Measurements from ENCODE around the gene ACAA1. TPM values are rescaled to one million over a fixed set of nuclear protein-coding genes. Genes with fewer than 3 reads are reported as not detected.

ACAA1 gene
- total RNA-seq, 1 experiment from 2014 or later: 44.3 TPM

DNA sequence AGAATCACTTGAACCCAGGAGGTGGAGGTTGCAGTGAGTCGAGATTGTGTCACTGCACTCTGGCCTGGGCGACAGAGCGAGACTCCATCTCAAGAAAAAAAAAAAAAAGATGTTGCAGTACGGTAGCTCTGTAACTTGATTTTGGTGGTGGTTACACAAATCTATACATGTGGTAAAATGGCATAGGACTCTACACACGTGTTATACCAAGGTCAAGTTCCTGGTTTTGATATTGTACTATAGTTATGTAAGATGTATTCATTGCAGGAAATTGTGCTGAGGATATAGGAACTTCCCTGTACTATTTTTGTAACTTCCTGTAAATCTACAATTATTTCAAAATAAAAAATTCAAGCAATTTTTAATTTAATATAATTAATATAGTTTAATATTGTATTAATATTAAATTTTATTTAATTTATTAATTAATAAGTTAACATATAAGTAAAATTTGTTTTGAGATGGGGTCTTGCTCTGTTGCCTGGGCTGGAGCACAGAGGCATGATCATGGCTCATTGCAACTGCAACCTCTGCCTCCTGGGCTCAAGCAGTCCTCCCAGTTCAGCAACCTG is 11.5 kb upstream of the ACAA1 start:
- Histone ChIP-seq H3K18ac (ENCODE audit: insufficient read length, low read depth, low read length) (no peak overlapping the region), H3K27ac (ENCODE audit: insufficient read length, low read depth, low read length) (no peak overlapping the region), H4K91ac (ENCODE audit: insufficient read length, low read depth, low read length) (no peak overlapping the region), H2BK12ac (ENCODE audit: insufficient read length, low read depth, low read length) (no peak overlapping the region), H3K27me3 (ENCODE audit: insufficient read depth, low read length) (no peaks in the 10 kb centered on the region), H2BK5ac (ENCODE audit: insufficient read length, low read length) (no peak overlapping the region), H3K23me2 (ENCODE audit: insufficient read length, low read depth, low read length, poor library complexity, severe bottlenecking) (no peaks in the 10 kb centered on the region), H4K20me1 (ENCODE audit: control insufficient read depth, insufficient read depth, insufficient read length) (no peaks in the 10 kb centered on the region), H2BK20ac (ENCODE audit: low read depth, low read length, poor library complexity, severe bottlenecking) (no peak overlapping the region), H2BK120ac (ENCODE audit: low read depth, low read length, poor library complexity, severe bottlenecking) (no peak overlapping the region), H3K79me1 (ENCODE audit: insufficient read depth, low read depth, low read length, poor library complexity, severe bottlenecking) (no peaks in the 10 kb centered on the region), H2AFZ (ENCODE audit: low read length) (no peak overlapping the region), H3K79me2 (ENCODE audit: insufficient read depth, low read length) (no peaks in the 10 kb centered on the region), H4K8ac (replicated peaks; ENCODE audit: insufficient read length, low read depth, low read length) (no peak overlapping the region), H2AK5ac (ENCODE audit: insufficient read length, low read length) (no peak overlapping the region), H2BK15ac (ENCODE audit: low read depth, low read length) (no peak overlapping the region), H4K5ac (ENCODE audit: insufficient read length, low read depth, low read length) (no peak overlapping the region), H3K23ac (ENCODE audit: insufficient read length, low read depth, low read length) (no peak overlapping the region), H3K56ac (ENCODE audit: insufficient read length, low read depth, low read length) (no peak overlapping the region), H3K4ac (ENCODE audit: low read depth, low read length) (no peak overlapping the region), H3K14ac (ENCODE audit: insufficient read depth, low read length) (no peak overlapping the region), H3K4me2 (ENCODE audit: insufficient read depth, insufficient read length, low read length) (no peak overlapping the region), H3K9ac (ENCODE audit: extremely low read depth, insufficient read length, low read length) (no peak overlapping the region), H3T11ph (ENCODE audit: low read length) (no peak overlapping the region), H3K9me3 (ENCODE audit: control insufficient read depth, low read depth, low read length) (no peaks in the 10 kb centered on the region), H3K4me1 (ENCODE audit: insufficient read depth, low read length) (no peaks in the 10 kb centered on the region)
- Mint-ChIP-seq H3K36me3 (ENCODE audit: insufficient read depth in 1 of 3, low read depth in 3 of 3) (peaks cover 0 to 6% (median 2%) of the 10 kb centered on the region in 3 experiments; a peak in 2 of 7 replicates), H3K4me1 (peaks cover 0 to 4% of the 10 kb centered on the region in 2 experiments; a peak in 2 of 4 replicates), H3K4me3 (no peak overlapping the region), H3K9me3 (peaks cover 8 to 11% of the 10 kb centered on the region in 2 experiments; a peak in 4 of 5 replicates), H3K27ac (no peak overlapping the region), H3K27me3 (ENCODE audit: low read depth) (peaks cover 2% of the 10 kb centered on the region; the same call in 1 of the 2 replicates)
- DNase-seq: no peak
- TF ChIP-seq, protein P1, sequence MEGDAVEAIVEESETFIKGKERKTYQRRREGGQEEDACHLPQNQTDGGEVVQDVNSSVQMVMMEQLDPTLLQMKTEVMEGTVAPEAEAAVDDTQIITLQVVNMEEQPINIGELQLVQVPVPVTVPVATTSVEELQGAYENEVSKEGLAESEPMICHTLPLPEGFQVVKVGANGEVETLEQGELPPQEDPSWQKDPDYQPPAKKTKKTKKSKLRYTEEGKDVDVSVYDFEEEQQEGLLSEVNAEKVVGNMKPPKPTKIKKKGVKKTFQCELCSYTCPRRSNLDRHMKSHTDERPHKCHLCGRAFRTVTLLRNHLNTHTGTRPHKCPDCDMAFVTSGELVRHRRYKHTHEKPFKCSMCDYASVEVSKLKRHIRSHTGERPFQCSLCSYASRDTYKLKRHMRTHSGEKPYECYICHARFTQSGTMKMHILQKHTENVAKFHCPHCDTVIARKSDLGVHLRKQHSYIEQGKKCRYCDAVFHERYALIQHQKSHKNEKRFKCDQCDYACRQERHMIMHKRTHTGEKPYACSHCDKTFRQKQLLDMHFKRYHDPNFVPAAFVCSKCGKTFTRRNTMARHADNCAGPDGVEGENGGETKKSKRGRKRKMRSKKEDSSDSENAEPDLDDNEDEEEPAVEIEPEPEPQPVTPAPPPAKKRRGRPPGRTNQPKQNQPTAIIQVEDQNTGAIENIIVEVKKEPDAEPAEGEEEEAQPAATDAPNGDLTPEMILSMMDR (conservative IDR thresholded peaks at IDR 0.05): no peak
- WGBS (ENCODE audit: extremely low coverage, insufficient read length, low lambda C conversion rate): no CpG with 5 or more reads among the region's 5 CpGs
